ENCODE results near the gene MESD.

Gene MESD

DNA sequence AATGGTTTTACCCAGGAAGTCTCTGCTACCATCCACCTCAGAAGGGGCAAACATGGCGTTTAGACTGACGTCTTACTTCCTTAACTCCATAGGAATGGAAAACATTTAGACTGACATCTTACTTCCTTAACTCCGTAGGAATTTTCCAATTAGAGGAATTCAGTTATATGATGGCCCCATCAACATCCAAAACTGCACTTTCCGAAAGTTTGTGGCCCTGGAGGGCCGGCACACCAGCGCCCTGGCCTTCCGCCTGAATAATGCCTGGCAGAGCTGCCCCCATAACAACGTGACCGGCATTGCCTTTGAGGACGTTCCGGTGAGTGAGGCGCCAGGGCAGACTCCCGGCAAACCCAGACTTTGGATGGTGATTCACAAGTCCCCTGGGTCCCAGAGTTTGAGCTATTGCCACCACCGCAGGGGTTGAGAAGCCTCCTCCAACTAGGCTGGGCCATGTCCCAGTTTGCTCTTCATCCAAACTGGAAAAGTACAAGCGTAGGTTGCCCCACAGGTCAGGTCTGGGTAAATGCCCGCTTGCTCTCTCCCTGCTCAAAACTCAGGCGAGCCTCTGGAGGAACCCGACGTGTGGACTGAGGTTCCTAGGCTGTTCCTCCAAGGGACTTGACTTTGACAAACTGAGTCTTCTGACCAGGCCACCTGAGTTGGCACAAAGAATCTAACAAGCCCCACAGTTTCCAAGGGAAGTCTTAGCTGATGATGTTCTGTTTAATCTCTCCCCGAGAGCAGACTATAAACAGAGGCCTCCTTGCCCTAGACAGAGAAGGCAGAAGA is 57.7 kb downstream of the MESD start:
- no peak for DNase-seq

DNA sequence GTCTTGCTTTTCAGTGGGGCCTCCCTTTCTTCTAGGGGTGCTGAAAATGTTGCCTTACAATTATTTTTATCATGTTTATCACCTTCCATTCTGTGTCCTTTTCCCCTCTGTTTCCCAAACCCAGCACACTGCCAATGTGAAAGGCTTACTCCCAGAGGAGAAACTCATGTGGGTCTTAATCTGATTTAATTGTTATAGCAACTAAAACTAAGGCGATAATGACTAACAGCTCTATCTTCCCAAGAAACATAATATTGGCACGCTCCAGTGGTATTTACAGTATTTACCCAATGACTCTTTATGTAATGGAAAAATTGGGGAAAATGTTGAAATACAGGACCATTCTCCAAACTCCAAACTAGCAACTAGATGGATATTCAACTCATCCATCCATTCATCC is 58.4 kb downstream of the MESD start:
- DNase-seq = no peak

GRCh38 chr15:80929689-80930088 is 59.9 kb downstream of the MESD start:
- DNase-seq = no peak

DNA sequence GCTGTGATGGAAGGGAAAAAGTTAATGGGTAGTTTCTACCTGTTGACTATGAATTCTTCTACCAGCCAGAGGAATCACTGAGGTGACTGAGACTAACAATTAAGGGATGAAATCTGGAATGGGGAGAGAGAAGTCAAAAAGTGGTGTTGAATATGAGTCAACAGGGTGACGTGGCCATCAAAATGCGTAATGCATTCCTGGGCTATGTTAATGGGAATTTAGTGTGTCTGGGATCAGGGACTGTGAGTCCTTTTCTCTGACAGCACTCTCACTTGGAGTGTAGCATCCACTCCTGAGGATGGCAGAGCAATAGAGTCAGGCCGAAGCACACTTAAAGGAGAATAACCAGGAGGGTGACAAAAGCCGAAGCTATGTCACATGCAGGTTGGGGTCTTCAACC is 60.4 kb downstream of the MESD start:
- no peak for DNase-seq

DNA sequence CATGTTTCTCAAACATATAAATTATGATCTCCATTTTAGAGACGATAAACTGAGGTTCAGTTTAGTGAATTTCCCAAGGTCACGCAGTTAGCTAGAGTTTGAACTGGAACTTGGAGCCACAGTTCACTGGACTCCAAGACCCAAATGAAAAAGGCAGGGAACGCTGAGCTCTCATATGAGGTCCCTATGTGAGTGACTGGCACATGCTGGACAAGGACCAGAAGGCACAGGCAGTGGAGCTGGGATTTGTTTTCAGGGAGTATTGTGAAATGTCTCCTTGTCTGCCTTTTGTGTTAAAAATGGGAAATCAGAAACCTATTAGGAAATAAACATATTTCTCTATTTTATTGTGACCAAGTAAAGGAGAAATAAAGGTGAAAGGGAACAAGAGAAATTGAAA is 63.5 kb downstream of the MESD start:
- no peak for DNase-seq

DNA sequence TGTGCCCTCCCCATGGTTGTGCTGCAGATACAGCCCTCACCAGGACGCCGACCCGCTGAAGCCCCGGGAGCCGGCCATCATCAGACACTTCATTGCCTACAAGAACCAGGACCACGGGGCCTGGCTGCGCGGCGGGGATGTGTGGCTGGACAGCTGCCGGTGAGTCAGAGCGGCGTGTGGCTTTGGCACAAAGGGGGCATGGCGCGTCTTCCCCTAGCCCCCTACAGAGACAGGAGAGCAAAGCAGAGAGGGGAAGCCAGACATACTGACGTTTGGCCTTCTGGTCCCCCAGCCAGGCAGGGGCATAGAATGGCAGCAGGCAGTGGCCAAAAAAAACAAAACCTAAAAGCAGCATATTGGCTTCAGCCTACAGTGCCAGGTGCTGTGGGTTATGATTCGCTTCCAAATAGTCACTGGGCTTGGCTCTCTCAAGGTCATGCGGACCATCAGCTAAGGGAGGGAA is 64.0 kb downstream of the MESD start:
- DNase-seq = no peak

GRCh38 chr15:80924278-80924677 is 65.3 kb downstream of the MESD start:
- DNase-seq = no peak

DNA sequence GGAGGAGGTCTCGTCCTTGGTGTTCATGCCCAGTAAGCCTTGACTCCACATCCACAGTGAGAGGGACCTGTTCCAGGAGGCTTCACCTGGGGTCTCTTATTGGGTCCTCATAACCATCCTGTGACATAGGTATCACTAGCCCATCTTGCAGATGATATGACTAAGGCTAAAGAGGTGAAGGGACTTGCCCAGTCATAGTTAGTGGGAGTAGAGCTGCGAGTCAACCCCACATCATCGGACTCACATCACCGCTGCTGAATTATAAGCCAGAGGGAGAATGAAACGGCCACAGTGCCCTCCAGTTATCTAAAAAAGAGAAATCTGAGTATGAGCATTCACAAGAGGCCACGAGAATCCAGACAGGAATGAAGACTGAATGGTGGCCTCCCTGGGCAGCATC is 66.0 kb downstream of the MESD start:
- no peak for DNase-seq

GRCh38 chr15:80921736-80922410 is 67.7 kb downstream of the MESD start:
- DNase-seq = no peak

GRCh38 chr15:80920271-80920699 is 69.3 kb downstream of the MESD start:
- DNase-seq = no peak

DNA sequence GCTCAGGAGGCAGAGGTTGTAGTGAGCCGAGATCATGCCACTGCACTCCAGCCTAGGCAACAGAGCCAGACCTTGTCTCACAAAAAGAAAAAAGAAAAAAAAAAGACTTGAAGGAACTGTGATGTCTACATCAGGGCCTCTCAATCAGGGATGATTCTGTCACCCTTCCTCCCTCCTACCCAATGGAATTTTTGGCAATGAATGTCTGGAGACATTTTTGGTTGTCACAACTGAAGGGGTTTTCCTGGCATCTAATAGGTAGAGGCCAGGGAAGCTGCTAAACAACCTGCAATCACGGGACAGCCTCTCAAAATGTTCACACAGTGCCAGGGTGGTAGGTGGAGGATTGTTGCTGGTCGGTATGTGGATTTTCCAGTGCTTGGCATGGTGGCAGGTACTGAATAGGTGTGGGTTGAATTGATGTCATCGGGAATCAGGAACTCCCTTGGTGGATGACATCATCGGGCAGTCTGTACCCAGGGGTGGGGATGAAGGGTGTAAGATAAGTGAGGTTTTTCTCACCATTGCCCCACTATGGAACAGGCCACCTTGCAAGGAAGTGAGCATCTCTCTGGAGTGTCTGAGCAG is 71.3 kb downstream of the MESD start:
- no peak for DNase-seq

- DNase-seq = no peak
These were observed 73.6 kb downstream of the MESD start for GRCh38 chr15:80916056-80916455.

- DNase-seq = no peak
These were observed 74.1 kb downstream of the MESD start for GRCh38 chr15:80915472-80915871.

DNA sequence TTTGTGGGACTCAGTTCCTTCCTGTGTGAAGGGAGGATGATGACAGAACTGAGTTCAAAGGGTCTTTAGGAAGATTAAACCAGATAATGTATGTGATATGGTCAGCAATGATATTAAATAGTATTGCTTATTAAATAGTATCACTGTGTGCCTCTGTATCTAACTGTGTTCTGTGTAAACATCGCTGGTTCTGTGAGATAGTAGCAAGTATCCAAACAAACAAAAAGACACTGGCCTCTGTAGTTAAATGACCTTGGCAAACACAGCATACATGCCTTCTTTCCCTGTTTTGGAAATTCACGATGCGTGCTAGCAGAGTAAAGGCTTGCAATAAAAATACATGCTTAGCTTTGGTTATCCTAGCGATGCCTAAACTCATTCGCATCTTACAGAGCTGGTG is 76.1 kb downstream of the MESD start:
- no peak for DNase-seq

- DNase-seq = no peak
These were observed 76.9 kb downstream of the MESD start for GRCh38 chr15:80912673-80913072.

DNA sequence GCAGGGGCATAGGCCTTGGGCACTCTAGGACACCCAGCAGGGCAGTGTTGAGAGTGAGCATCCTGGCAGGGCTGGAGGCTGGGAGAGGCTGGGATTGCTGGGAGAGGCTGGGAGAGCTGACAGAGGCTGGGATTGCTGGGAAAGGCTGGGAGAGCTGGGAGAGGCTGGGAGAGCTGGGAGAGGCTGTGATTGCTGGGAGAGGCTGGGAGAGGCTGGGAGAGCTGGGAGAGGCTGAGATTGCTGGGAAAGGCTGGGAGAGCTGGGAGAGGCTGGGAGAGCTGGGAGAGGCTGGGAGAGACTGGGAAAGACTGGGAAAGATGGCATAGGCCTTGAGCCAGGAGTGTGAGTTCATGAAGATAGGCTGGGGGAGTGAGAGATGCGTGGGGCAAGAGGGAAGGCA is 77.8 kb downstream of the MESD start:
- DNase-seq = no peak

DNA sequence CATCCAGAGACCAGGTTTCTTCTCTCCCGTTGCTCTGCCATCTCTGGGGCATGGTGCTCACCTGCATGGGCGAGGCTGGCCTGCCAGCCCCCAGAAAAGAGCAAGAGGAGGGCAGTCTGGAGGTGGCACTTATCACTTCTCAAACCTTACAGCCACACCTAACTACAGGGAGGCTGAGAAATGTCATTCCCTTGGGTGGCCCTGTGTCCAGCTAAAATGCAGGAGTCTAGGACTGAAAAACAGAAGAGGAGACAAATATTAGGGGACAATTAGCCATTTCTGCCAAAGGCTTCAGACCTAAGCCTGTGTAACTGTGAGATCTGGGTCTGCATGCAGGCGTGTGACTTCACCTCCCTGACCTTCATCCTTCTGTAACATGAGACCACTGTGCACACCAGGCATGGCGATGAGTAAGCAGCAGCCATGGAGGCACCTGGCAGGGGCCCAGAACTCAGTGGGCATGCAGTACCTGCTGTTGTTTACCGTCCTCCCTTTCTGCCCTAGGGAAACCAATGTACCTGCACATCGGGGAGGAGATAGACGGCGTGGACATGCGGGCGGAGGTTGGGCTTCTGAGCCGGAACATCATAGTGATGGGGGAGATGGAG is 83.4 kb downstream of the MESD start:
- DNase-seq = no peak

DNA sequence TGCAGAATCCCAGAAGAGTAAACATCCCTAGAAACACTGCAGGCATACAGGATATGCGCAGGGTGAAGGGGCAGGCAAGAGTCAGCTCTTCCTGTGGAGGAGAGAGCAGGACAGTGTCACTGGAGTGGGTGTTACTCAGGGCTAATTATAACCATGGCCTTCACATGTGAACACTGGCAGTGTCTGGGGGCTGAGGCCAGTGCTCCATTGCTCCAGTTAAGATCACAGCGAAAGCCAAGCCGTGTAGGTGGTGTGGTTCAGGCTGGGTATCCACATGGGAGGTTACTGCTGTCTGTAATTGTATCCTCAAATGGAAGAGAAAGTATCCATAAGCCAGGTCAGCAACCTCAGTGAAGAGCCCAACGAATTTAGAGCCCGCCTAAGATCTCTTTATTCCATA is 84.6 kb downstream of the MESD start:
- DNase-seq = no peak

GRCh38 chr15:80902298-80902801 is 87.3 kb downstream of the MESD start:
- DNase-seq = no peak

DNA sequence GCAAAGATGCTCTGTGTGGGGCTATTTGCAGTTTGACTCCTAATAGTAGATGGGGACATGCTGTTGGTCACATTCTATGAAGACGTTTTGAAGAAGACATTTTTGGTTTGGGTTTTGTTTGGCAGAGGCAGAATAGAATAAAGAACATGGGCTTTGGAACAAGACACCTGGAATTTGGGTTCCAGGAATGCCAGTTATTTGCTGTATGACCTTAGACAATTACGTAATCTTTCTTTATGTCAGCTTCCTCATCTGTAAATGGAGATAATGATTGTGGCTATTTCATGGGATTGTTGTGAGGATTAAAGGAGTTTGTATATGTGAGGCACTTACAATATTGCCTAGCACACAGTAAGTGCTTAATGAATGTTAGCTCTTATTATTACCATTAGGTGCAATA is 91.6 kb downstream of the MESD start:
- no peak for DNase-seq
